HL-60/S4 (cell line): ENCODE data around the gene HES6.

Source experiments
- in situ Hi-C: fragments of 300-500 bp; cut with MboI; formaldehyde crosslinking; loops from 2 replicates; pipeline ENCODE4 v1.14.3; 2022; ENCODE audit warnings: low sequenced_read_pairs

Gene HES6

DNA sequence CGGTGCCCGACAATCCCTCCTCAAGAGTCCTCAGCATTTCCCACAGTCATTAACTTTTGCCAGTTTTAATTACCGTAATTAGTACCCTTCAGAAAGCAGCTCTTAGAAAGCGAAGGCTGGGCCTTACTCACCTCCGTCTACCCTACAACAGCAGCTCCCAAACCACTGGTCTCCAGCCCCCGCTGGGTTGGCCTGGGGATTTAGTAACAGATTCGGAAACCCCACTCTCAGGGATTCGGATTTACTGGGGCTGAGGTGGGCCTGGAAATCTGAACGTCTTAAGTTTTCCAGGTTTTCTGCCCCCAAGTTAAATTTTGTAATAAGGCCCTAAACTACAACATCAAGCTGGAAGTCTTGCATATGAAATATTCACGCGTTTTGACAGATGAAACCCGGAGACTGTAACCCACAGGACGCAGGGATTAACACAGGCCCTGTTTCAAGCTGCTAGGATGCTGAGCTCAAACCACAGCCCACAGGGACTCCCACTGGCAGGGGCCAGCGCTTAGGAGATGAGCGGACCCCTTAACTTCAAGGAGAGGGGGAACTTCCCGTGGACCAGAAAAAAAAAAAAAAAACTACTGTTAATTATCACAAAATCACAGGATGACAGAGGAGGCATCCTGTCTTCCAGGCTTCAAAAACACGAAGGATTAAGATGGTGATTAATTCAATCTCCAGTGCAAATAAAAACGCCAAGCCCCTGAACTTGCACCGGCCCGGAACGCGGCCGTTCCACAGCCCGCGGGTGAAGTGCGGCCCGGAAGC lies 37.3 kb downstream of the HES6 start:
- in situ Hi-C loops: no loop called here

DNA sequence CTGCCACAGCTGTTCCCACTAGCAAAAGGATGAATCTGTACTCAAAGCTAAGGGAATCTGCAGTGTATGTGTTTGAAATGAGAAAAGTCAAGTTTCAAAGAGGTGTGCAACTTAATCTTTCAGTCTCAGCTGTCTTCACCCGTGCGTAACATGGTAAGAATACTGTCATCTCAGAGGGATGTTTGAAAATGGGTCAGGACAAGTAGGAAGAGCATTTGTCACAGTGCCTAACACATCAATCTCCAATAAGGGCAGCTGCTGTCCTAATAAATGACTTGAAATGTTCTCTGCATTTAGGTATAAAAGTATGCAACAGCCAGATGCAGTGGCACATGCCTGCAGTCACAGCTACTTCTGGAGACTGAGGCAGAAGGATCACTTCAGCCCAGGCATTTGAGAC lies 49.4 kb downstream of the HES6 start:
- in situ Hi-C loops: no loop called here
